HG03139 (cell line): ENCODE measurements around the gene SPRED3.
"Not testable (repeated sequence)": the region's sequence is repeated elsewhere in the genome, so short reads cannot be mapped to it uniquely, and the experiment has no call there.

ENCODE experiments used
- ATAC-seq: cut with Tn5 transposase; IDR thresholded peaks from one replicate; pipeline ENCODE4 v1.9.1; 2021; ENCODE audit not compliant: unreplicated experiment

SPRED3 gene

GRCh38 chr19:38417146-38417543 lies 28.6 kb downstream of the SPRED3 start:
- no peak for ATAC-seq

GRCh38 chr19:38417544-38418506 lies 29.3 kb downstream of the SPRED3 start:
- ATAC-seq: no peak

GRCh38 chr19:38420935-38421334 lies 32.4 kb downstream of the SPRED3 start:
- ATAC-seq: no peak

- no peak for ATAC-seq
These were observed 33.4 kb downstream of the SPRED3 start for GRCh38 chr19:38421856-38422255.

- ATAC-seq: no peak
These were observed 33.9 kb downstream of the SPRED3 start for GRCh38 chr19:38422438-38422837.

- no peak for ATAC-seq
These were observed 35.8 kb downstream of the SPRED3 start for GRCh38 chr19:38424272-38424671.

GRCh38 chr19:38425222-38425809 lies 36.8 kb downstream of the SPRED3 start:
- no peak for ATAC-seq

- no peak for ATAC-seq
These were observed 37.4 kb downstream of the SPRED3 start, which contains the start of gene RASGRP4 for GRCh38 chr19:38425810-38426466. RASGRP4 (minus strand) TSS chr19:38426219; CDS start chr19:38426091, 128 bp downstream.

GRCh38 chr19:38427035-38427677 lies 38.7 kb downstream of the SPRED3 start:
- not testable (repeated sequence) for ATAC-seq

GRCh38 chr19:38429055-38429810 lies 40.7 kb downstream of the SPRED3 start:
- ATAC-seq: no peak

- ATAC-seq: no peak
These were observed 41.3 kb downstream of the SPRED3 start for GRCh38 chr19:38429811-38430156.

- no peak for ATAC-seq
These were observed 42.4 kb downstream of the SPRED3 start for GRCh38 chr19:38430931-38431330.

GRCh38 chr19:38433268-38433733 lies 44.8 kb downstream of the SPRED3 start, which contains the start of gene RYR1:
RYR1 (plus strand) TSS chr19:38433691; CDS start chr19:38433830, 139 bp downstream.
- ATAC-seq: no peak

GRCh38 chr19:38434549-38435051 lies 46.1 kb downstream of the SPRED3 start:
- ATAC-seq: no peak

GRCh38 chr19:38437295-38437694 lies 48.8 kb downstream of the SPRED3 start:
- ATAC-seq: no peak

GRCh38 chr19:38437917-38438316 lies 49.4 kb downstream of the SPRED3 start:
- ATAC-seq: no peak

GRCh38 chr19:38440592-38440991 lies 52.1 kb downstream of the SPRED3 start:
- ATAC-seq: no peak

GRCh38 chr19:38441657-38442348 lies 53.3 kb downstream of the SPRED3 start:
- no peak for ATAC-seq

- no peak for ATAC-seq
These were observed 54.2 kb downstream of the SPRED3 start for GRCh38 chr19:38442736-38443135.
